ENCODE results near the gene UQCRC2.

GRCh38 chr16:21994856-21995465 lies 41.8 kb downstream of the UQCRC2 start:
- TF ChIP-seq CTCF (conservative IDR thresholded peaks at IDR 0.05): no peak
- TF ChIP-seq EZH2 (IDR thresholded peaks at IDR 0.05; ENCODE audit: low read depth): no peak

All from PC-9 (cell line).